B cell (primary cell): ENCODE data around the gene GALM. TPM values are rescaled to one million over a fixed set of nuclear protein-coding genes. Genes with fewer than 3 reads are reported as not detected.

ENCODE experiments used
- ATAC-seq: fragments of 200-7000 bp; cut with Tn5 transposase; one replicate; pipeline ENCODE4 v1.10.0; 2021; ENCODE audit warnings: low read depth, mild to moderate bottlenecking, moderate number of reproducible peaks, moderate library complexity
- CTCF ChIA-PET: fragments of 350-600 bp; sonication (Branson Sonifier 250); formaldehyde crosslinking; loops from one replicate; lab custom pipeline; 2021; ENCODE audit warnings: antibody characterized with exemption, inconsistent platforms; lab: Charles Lee
- POLR2A ChIA-PET: fragments of 350-600 bp; sonication (Branson Sonifier 250); formaldehyde crosslinking; loops from one replicate; lab custom pipeline; 2021; ENCODE audit warnings: antibody characterized with exemption; lab: Charles Lee
- DNase-seq: peaks from one replicate; pipeline ENCODE4 v3.0.0; 2013
- H2AFZ ChIP-seq: 2 replicates; pipeline ENCODE4 v1.6.1; 2012; ENCODE audit warnings: mild to moderate bottlenecking, low read depth, low read length; ENCODE audit not compliant: insufficient read depth, poor library complexity, severe bottlenecking
- H3K27ac ChIP-seq, 2 donors: 1 replicate in 1 of 2; 2 replicates in 1 of 2; pipeline ENCODE4 v1.5.1; 2012 to 2013; ENCODE audit warnings: low read length in 2 of 2, mild to moderate bottlenecking in 2 of 2, moderate library complexity in 1 of 2
- H3K27me3 ChIP-seq, 4 experiments: fragments of 200-600 bp in 1 of 4; sonication (generic) in 1 of 4; replicated peaks in 1 of 4; 1 replicate in 2 of 4; 2 replicates in 2 of 4; pipeline versions ENCODE4 v1.6.1 to v1.7.0; 2013 to 2016; ENCODE audit warnings: low read length in 3 of 4, mild to moderate bottlenecking in 2 of 4, mixed read lengths in 1 of 4, moderate library complexity in 1 of 4; ENCODE audit not compliant: insufficient read depth in 4 of 4, control insufficient read depth in 3 of 4; ENCODE audit errors: control extremely low read depth in 1 of 4
- H3K36me3 ChIP-seq, 2 experiments: replicated peaks in 1 of 2; 1 replicate in 1 of 2; 2 replicates in 1 of 2; pipeline versions ENCODE4 v1.6.1 to v1.7.1; 2013; ENCODE audit warnings: low read length in 1 of 2; ENCODE audit not compliant: insufficient read depth in 2 of 2, control insufficient read depth in 1 of 2; ENCODE audit errors: control extremely low read depth in 1 of 2, extremely low read depth in 1 of 2
- H3K4me1 ChIP-seq, 2 donors: fragments of 200-600 bp in 1 of 2; sonication (generic) in 1 of 2; 1 replicate in 1 of 2; 2 replicates in 1 of 2; pipeline versions ENCODE4 v1.5.1 to v1.6.1; 2013 to 2017; ENCODE audit warnings: low read length in 2 of 2; ENCODE audit not compliant: control insufficient read depth in 2 of 2, insufficient read depth in 2 of 2
- H3K4me2 ChIP-seq: replicated peaks from 2 replicates; pipeline ENCODE3; 2012; ENCODE audit warnings: mild to moderate bottlenecking, low read depth, low read length; ENCODE audit not compliant: poor library complexity, severe bottlenecking
- H3K4me3 ChIP-seq, 5 experiments: fragments of 200-600 bp in 1 of 5; sonication (generic) in 1 of 5; 1 replicate in 3 of 5; 2 replicates in 2 of 5; pipeline versions ENCODE4 v1.5.1 to v1.7.0; 2011 to 2016; ENCODE audit warnings: low read length in 4 of 5, mild to moderate bottlenecking in 4 of 5, low read depth in 2 of 5, control low read depth in 1 of 5, moderate library complexity in 1 of 5; ENCODE audit not compliant: insufficient read depth in 1 of 5; ENCODE audit errors: control extremely low read depth in 1 of 5, extremely low read depth in 1 of 5
- H3K79me2 ChIP-seq: fragments of 200-600 bp; sonication (generic); one replicate; pipeline ENCODE4 v1.6.0; 2016; ENCODE audit warnings: low read length; ENCODE audit not compliant: control insufficient read depth, insufficient read depth
- H3K9ac ChIP-seq: fragments of 200-600 bp; sonication (generic); 2 replicates; pipeline ENCODE4 v1.6.1; 2017; ENCODE audit warnings: mild to moderate bottlenecking, low read length, moderate library complexity
- H3K9me3 ChIP-seq, 3 donors: one replicate each; pipeline versions ENCODE4 v1.6.1 to v1.7.1; 2013; ENCODE audit warnings: low read length in 2 of 3; ENCODE audit not compliant: control insufficient read depth in 2 of 3, insufficient read depth in 1 of 3; ENCODE audit errors: control extremely low read depth in 1 of 3
- H4K20me1 ChIP-seq: 2 replicates; pipeline ENCODE4 v1.6.0; 2012; ENCODE audit warnings: mild to moderate bottlenecking, low read length; ENCODE audit not compliant: insufficient read depth, control insufficient read depth, poor library complexity, severe bottlenecking
- H3K27ac Mint-ChIP-seq: one replicate; pipeline ENCODE4 v1.8.0; 2021; ENCODE audit warnings: mixed read lengths
- H3K27me3 Mint-ChIP-seq: one replicate; pipeline ENCODE4 v1.8.0; 2021; ENCODE audit warnings: mixed read lengths
- H3K4me1 Mint-ChIP-seq: one replicate; pipeline ENCODE4 v1.8.0; 2021; ENCODE audit warnings: mixed read lengths
- H3K4me3 Mint-ChIP-seq: one replicate; pipeline ENCODE4 v1.8.0; 2021; ENCODE audit warnings: mixed read lengths
- H3K9me3 Mint-ChIP-seq: one replicate; pipeline ENCODE4 v1.8.0; 2022; ENCODE audit warnings: mixed read lengths; ENCODE audit not compliant: insufficient read depth
- EZH2 ChIP-seq: IDR thresholded peaks from 2 replicates; pipeline ENCODE4 v1.6.1; 2012; ENCODE audit warnings: borderline replicate concordance, low read depth, mild to moderate bottlenecking, moderate library complexity, low read length; ENCODE audit not compliant: insufficient read depth, poor library complexity, severe bottlenecking
- WGBS: methylation state at CpG from one replicate; pipeline ENCODE4 v1.1.5; 2013; ENCODE audit warnings: missing lambda C conversion rate; ENCODE audit not compliant: insufficient coverage; 5-methylcytosine and 5-hydroxymethylcytosine counted together
- intact Hi-C: fragments of 100-400 bp; cut with micrococcal nuclease; formaldehyde crosslinking; loops from one replicate; pipeline ENCODE4 v1.10.0; 2022
- polyA plus RNA-seq: library from polyadenylated mRNA; depleted of rRNA; stranded (reverse); fragments of >200 nt; gene quantifications from 2 replicates; pipeline ENCODE4 v1.2.3, GENCODE V29; 2012
- total RNA-seq, 2 donors: library from RNA; stranded (reverse); fragments of 120-200 nt in 1 of 2; gene quantifications; 1 replicate in 1 of 2; 2 replicates in 1 of 2; pipeline versions ENCODE4 v1.2.3 to v1.2.4, GENCODE V29; 2013 to 2022
- TF ChIP-seq, protein P1 (sequence below): fragments of 200-600 bp; IDR thresholded peaks from one replicate; pipeline ENCODE4 v1.8.0; 2022; ENCODE audit warnings: antibody characterized with exemption, mild to moderate bottlenecking

Gene GALM
- total and polyA plus RNA-seq, 2 donors (not counting 1 experiment from before 2014, with no cell fraction given): 5.1 to 9.7 TPM

DNA sequence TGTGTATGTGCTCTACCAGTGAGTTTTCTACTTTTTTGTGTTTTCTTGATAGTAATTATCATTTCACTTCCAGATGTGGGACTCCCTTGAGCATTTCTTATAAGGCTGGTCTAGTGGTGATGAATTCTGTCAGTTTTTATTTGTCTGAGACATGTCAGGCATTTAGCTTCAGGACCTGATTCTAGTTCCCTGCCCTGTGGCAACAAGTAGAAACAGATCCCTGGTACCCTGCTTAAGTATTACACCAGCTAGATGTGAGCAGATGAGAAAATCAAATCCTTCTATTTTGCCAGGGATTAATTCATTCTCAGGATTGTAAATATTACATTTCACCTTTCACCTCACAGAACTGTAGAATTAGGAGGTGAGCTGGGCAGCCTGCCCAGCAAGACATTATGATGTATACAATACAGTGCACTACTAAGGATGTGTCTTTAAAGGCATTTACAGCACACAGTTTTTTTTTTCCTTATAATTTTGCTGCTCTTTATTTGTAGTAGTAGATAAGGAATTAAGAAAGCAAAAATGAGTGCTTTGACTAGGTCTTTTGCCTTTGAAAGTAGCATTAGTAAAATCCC is 35.1 kb downstream of the GALM start:
- no peaks in the 10 kb centered on the region for H3K9me3 ChIP-seq
- no peak overlapping the region for H3K27ac ChIP-seq
- Mint-ChIP-seq H3K9me3 (no peaks in the 10 kb centered on the region), H3K4me1 (no peaks in the 10 kb centered on the region), H3K27me3 (no peaks in the 10 kb centered on the region), H3K4me3 (no peak overlapping the region), H3K27ac (no peak overlapping the region)
- no peaks in the 10 kb centered on the region for H3K79me2 ChIP-seq
- no peaks in the 10 kb centered on the region for H3K27me3 ChIP-seq
- DNase-seq (no peak), ATAC-seq (no peak)
- H3K4me2 ChIP-seq: no peak overlapping the region
- POLR2A ChIA-PET: no interaction called here
- H2AFZ ChIP-seq: no peak overlapping the region
- no peak overlapping the region for H3K4me3 ChIP-seq
- TF ChIP-seq EZH2: no peak
- TF ChIP-seq, protein P1, sequence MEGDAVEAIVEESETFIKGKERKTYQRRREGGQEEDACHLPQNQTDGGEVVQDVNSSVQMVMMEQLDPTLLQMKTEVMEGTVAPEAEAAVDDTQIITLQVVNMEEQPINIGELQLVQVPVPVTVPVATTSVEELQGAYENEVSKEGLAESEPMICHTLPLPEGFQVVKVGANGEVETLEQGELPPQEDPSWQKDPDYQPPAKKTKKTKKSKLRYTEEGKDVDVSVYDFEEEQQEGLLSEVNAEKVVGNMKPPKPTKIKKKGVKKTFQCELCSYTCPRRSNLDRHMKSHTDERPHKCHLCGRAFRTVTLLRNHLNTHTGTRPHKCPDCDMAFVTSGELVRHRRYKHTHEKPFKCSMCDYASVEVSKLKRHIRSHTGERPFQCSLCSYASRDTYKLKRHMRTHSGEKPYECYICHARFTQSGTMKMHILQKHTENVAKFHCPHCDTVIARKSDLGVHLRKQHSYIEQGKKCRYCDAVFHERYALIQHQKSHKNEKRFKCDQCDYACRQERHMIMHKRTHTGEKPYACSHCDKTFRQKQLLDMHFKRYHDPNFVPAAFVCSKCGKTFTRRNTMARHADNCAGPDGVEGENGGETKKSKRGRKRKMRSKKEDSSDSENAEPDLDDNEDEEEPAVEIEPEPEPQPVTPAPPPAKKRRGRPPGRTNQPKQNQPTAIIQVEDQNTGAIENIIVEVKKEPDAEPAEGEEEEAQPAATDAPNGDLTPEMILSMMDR: no peak
- CTCF ChIA-PET: interaction anchor here (0.8 kb wide), 1 partner anchor 117 kb away, joined by 3 read pairs; no protein-coding TSS in a partner anchor
- no peaks in the 10 kb centered on the region for H4K20me1 ChIP-seq
- intact Hi-C loops: no loop called here
- H3K4me1 ChIP-seq: no peaks in the 10 kb centered on the region
- H3K36me3 ChIP-seq: no peaks in the 10 kb centered on the region
- H3K9ac ChIP-seq: no peak overlapping the region

DNA sequence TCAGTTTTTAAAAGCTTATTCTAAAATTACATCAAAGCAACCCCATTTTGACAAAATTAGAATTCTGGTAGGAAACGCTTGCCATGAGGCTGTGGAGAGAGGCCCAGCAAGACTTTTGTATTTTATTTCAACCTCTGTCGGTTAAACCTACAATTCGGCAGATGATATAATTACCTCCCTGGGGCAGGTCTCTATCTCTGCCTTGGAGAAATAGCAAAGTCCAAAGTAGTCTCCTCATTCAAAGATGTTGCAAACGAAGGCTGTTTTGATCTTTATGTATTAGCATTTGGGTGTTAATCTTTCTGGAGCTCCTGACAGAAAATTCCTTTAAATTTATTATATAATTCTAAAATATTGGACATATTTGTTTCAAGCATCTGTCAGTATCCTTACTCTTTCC is 35.6 kb downstream of the GALM start:
- ChIA-PET CTCF (no interaction called here), POLR2A (no interaction called here)
- no peaks in the 10 kb centered on the region for H3K9me3 ChIP-seq
- H2AFZ ChIP-seq: no peak overlapping the region
- no peaks in the 10 kb centered on the region for H3K27me3 ChIP-seq
- ATAC-seq (no peak), DNase-seq (no peak)
- H3K4me2 ChIP-seq: no peak overlapping the region
- no peak overlapping the region for H3K4me3 Mint-ChIP-seq
- H3K9ac ChIP-seq: no peak overlapping the region
- H3K4me1 Mint-ChIP-seq: no peaks in the 10 kb centered on the region
- intact Hi-C loops: no loop called here
- H3K79me2 ChIP-seq: no peaks in the 10 kb centered on the region
- no peaks in the 10 kb centered on the region for H3K36me3 ChIP-seq
- TF ChIP-seq EZH2: no peak
- TF ChIP-seq, protein P1: no peak
- no peaks in the 10 kb centered on the region for H3K9me3 Mint-ChIP-seq
- no peak overlapping the region for H3K27ac ChIP-seq
- no peak overlapping the region for H3K4me3 ChIP-seq
- no peaks in the 10 kb centered on the region for H3K4me1 ChIP-seq
- H4K20me1 ChIP-seq: no peaks in the 10 kb centered on the region
- H3K27me3 Mint-ChIP-seq: no peaks in the 10 kb centered on the region
- 80% methylated on average over 2 of the region's 4 CpGs for WGBS
- H3K27ac Mint-ChIP-seq: no peak overlapping the region
